Hepatocyte (in vitro differentiated cells): Measurements from ENCODE around the gene HOATZ. TPM values are rescaled to one million over a fixed set of nuclear protein-coding genes. Genes with fewer than 3 reads are reported as not detected.

Experiments
- DNase-seq: peaks from one replicate; pipeline ENCODE4 v3.0.0-alpha.2; 2016; ENCODE audit warnings: low spot score
- H2AFZ ChIP-seq: fragments of 200-600 bp; sonication (generic); 2 replicates; pipeline ENCODE4 v1.6.0; 2016; ENCODE audit warnings: antibody characterized with exemption, mild to moderate bottlenecking
- H3K27ac ChIP-seq: fragments of 200-600 bp; sonication (generic); 2 replicates; pipeline ENCODE4 v1.5.1; 2016; ENCODE audit warnings: mild to moderate bottlenecking
- H3K27me3 ChIP-seq: fragments of 200-600 bp; sonication (generic); 2 replicates; pipeline ENCODE4 v1.6.1; 2016
- H3K36me3 ChIP-seq: fragments of 200-600 bp; sonication (generic); replicated peaks from 2 replicates; pipeline ENCODE4 v1.5.1; 2016; ENCODE audit warnings: low read depth; ENCODE audit not compliant: insufficient read depth
- H3K4me1 ChIP-seq: fragments of 200-600 bp; sonication (generic); 2 replicates; pipeline ENCODE4 v1.5.1; 2016; ENCODE audit warnings: mild to moderate bottlenecking, moderate library complexity; ENCODE audit not compliant: insufficient read depth
- H3K4me2 ChIP-seq: fragments of 200-600 bp; sonication (generic); 2 replicates; pipeline ENCODE4 v1.6.0; 2016
- H3K4me3 ChIP-seq: fragments of 200-600 bp; sonication (generic); 2 replicates; pipeline ENCODE4 v1.5.1; 2016; ENCODE audit warnings: mild to moderate bottlenecking
- H3K79me2 ChIP-seq: fragments of 200-600 bp; sonication (generic); 2 replicates; pipeline ENCODE4 v1.6.0; 2017; ENCODE audit warnings: mild to moderate bottlenecking
- H3K9me2 ChIP-seq: fragments of 200-600 bp; sonication (generic); replicated peaks from 2 replicates; pipeline ENCODE4 v1.6.0; 2017; ENCODE audit warnings: mild to moderate bottlenecking; ENCODE audit not compliant: insufficient read depth
- H3K9me3 ChIP-seq: fragments of 200-600 bp; sonication (generic); 2 replicates; pipeline ENCODE4 v1.5.1; 2016; ENCODE audit warnings: low read depth, mild to moderate bottlenecking
- H4K20me1 ChIP-seq: fragments of 200-600 bp; sonication (generic); 2 replicates; pipeline ENCODE4 v1.6.0; 2016; ENCODE audit warnings: mild to moderate bottlenecking; ENCODE audit not compliant: insufficient read depth, poor library complexity, severe bottlenecking
- EZH2 ChIP-seq: fragments of 200-600 bp; sonication (generic); IDR thresholded peaks from 2 replicates; pipeline ENCODE4 v1.6.1; 2016; ENCODE audit warnings: antibody characterized with exemption, mild to moderate bottlenecking, borderline replicate concordance
- EZH2phosphoT487 ChIP-seq: fragments of 200-600 bp; sonication (generic); IDR thresholded peaks from one replicate; pipeline ENCODE4 v1.6.1; 2018; ENCODE audit warnings: antibody characterized with exemption, mild to moderate bottlenecking, low read depth, moderate library complexity; ENCODE audit not compliant: unreplicated experiment, severe bottlenecking
- WGBS: methylation state at CpG from one replicate; pipeline ENCODE4 v1.1.6; 2016; ENCODE audit warnings: low lambda C conversion rate; ENCODE audit errors: missing lambda C conversion rate; 5-methylcytosine and 5-hydroxymethylcytosine counted together
- polyA plus RNA-seq: library from polyadenylated mRNA; unstranded; fragments of >200 nt; fragmentation: Nextera tagmentation; extraction: Ambion mirVana; gene quantifications from 2 replicates; pipeline ENCODE4 v1.2.1, GENCODE V29; 2016
- total RNA-seq: library from RNA; depleted of rRNA; stranded (reverse); fragments of >200 nt; gene quantifications from 2 replicates; pipeline ENCODE4 v1.2.3, GENCODE V29; 2014
- TF ChIP-seq, protein P1 (sequence below): fragments of 200-600 bp; sonication (generic); IDR thresholded peaks from 2 replicates; pipeline ENCODE4 v1.5.1; 2016; ENCODE audit warnings: antibody characterized with exemption, mild to moderate bottlenecking; ENCODE audit not compliant: poor library complexity

Gene HOATZ
- total and polyA plus RNA-seq, 2 experiments from 2014 or later: not detected

DNA sequence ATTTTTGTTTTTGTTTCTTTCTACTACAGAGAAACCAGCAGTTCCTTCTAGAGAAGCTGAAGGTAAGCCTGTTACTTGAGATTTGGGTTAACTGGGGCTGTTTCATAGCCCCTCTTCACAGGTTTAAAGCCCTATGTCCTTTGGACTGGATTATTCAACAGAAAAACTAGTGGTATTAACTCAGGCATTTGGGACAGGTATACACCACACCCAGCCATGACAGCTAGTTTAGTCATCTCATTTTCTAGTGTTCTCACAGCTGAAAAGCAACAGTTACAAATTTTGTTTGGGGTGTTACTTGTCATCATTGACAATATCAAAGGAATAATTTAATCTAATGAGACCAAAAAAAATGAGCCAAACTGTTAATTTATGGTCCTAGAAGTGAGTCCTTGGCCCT lies 40.0 kb downstream of the HOATZ start:
- Histone ChIP-seq H3K79me2 (no peaks in the 10 kb centered on the region), H3K4me3 (no peak overlapping the region), H3K4me1 (peaks cover 3% of the 10 kb centered on the region), H3K9me2 (no peaks in the 10 kb centered on the region), H2AFZ (no peak overlapping the region), H4K20me1 (no peaks in the 10 kb centered on the region), H3K9me3 (no peaks in the 10 kb centered on the region), H3K27me3 (no peaks in the 10 kb centered on the region), H3K36me3 (no peaks in the 10 kb centered on the region), H3K4me2 (no peak overlapping the region), H3K27ac (no peak overlapping the region)
- TF ChIP-seq, protein P1, sequence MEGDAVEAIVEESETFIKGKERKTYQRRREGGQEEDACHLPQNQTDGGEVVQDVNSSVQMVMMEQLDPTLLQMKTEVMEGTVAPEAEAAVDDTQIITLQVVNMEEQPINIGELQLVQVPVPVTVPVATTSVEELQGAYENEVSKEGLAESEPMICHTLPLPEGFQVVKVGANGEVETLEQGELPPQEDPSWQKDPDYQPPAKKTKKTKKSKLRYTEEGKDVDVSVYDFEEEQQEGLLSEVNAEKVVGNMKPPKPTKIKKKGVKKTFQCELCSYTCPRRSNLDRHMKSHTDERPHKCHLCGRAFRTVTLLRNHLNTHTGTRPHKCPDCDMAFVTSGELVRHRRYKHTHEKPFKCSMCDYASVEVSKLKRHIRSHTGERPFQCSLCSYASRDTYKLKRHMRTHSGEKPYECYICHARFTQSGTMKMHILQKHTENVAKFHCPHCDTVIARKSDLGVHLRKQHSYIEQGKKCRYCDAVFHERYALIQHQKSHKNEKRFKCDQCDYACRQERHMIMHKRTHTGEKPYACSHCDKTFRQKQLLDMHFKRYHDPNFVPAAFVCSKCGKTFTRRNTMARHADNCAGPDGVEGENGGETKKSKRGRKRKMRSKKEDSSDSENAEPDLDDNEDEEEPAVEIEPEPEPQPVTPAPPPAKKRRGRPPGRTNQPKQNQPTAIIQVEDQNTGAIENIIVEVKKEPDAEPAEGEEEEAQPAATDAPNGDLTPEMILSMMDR: no peak
- TF ChIP-seq EZH2 (no peak), EZH2phosphoT487 (no peak)
- DNase-seq: no peak

- no peak overlapping the region for H2AFZ ChIP-seq
- H3K4me3 ChIP-seq: no peak overlapping the region
- H3K9me2 ChIP-seq: no peaks in the 10 kb centered on the region
- DNase-seq: no peak
- no peak overlapping the region for H3K4me2 ChIP-seq
- TF ChIP-seq, protein P1: no peak
- TF ChIP-seq EZH2phosphoT487: no peak
- no peak for TF ChIP-seq EZH2
- no peaks in the 10 kb centered on the region for H3K4me1 ChIP-seq
- H4K20me1 ChIP-seq: no peaks in the 10 kb centered on the region
- no peaks in the 10 kb centered on the region for H3K79me2 ChIP-seq
- H3K9me3 ChIP-seq: no peaks in the 10 kb centered on the region
- no peak overlapping the region for H3K27ac ChIP-seq
- H3K27me3 ChIP-seq: no peaks in the 10 kb centered on the region
- H3K36me3 ChIP-seq: no peaks in the 10 kb centered on the region
Measured at GRCh38 chr11:111555255-111555654, 40.7 kb downstream of the HOATZ start.

DNA sequence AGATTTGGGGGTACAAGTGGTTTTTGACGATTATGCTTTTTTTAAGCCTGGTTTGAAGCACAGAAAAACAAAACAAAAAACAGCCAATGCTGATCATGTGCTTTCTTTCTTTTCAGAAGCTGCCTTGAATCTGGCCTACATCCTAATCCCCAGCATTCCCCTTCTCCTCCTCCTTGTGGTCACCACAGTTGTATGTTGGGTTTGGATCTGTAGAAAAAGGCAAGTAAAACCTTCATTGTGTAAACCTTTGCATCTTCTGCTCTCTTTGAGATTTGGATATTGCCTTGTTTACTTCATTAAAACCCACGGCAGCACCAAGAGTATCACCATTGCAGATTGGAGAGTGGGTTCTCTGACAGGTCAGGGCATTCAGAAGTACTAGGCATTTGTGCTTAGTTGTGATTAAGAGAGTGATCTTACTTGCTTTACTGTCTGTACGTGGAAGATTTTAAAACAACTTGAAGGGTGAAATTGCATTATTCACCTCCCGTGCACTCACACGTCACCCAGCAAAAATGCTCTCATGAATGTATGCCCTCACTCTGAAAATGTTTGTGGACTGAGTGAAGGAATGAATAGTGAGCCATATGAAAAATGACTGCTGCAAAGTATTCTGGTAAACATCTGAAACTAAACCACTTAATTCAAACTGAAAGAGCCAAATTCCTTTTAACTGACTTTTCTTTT lies 43.0 kb downstream of the HOATZ start:
- Histone ChIP-seq H4K20me1 (no peaks in the 10 kb centered on the region), H3K9me2 (no peaks in the 10 kb centered on the region), H3K27ac (peak overlapping the region; percentile 61), H3K9me3 (no peaks in the 10 kb centered on the region), H3K4me3 (no peak overlapping the region), H3K79me2 (no peaks in the 10 kb centered on the region), H3K4me2 (no peak overlapping the region), H3K36me3 (no peaks in the 10 kb centered on the region), H3K27me3 (no peaks in the 10 kb centered on the region), H2AFZ (no peak overlapping the region), H3K4me1 (no peaks in the 10 kb centered on the region)
- peak; percentile 45 for DNase-seq
- WGBS: 71% methylated on average over 5 of the region's 5 CpGs
- TF ChIP-seq EZH2phosphoT487 (no peak), EZH2 (no peak)
- TF ChIP-seq, protein P1: no peak
